ENCODE measurements around the gene ABCC5. TPM values are rescaled to one million over a fixed set of nuclear protein-coding genes. Genes with fewer than 3 reads are reported as not detected.

ABCC5 gene
- total and polyA plus RNA-seq, 2 experiments from 2014 or later, result 27.8 to 41.4 TPM

GRCh38 chr3:183897606-183898005 is 120.1 kb downstream of the ABCC5 start:
- Histone ChIP-seq H3K4me1 (ENCODE audit: insufficient read depth) (peaks cover 3% of the 10 kb centered on the region), H3K79me2 (no peaks in the 10 kb centered on the region), H3K4me2 (no peak overlapping the region), H3K27ac (no peak overlapping the region), H4K20me1 (ENCODE audit: insufficient read depth, poor library complexity, severe bottlenecking) (no peaks in the 10 kb centered on the region), H3K27me3 (no peaks in the 10 kb centered on the region), H3K4me3 (no peak overlapping the region), H3K9me2 (replicated peaks; ENCODE audit: insufficient read depth) (no peaks in the 10 kb centered on the region), H3K9me3 (ENCODE audit: low read depth) (no peaks in the 10 kb centered on the region), H2AFZ (no peak overlapping the region), H3K36me3 (replicated peaks; ENCODE audit: insufficient read depth, low read depth) (no peaks in the 10 kb centered on the region)
- TF ChIP-seq CTCF (IDR thresholded peaks at IDR 0.05; ENCODE audit: poor library complexity) (no peak), EZH2phosphoT487 (IDR thresholded peaks at IDR 0.05; ENCODE audit: low read depth, severe bottlenecking, unreplicated experiment) (no peak), EZH2 (IDR thresholded peaks at IDR 0.05; ENCODE audit: borderline replicate concordance) (no peak)
- DNase-seq (ENCODE audit: low spot score), result no peak
- WGBS (ENCODE audit: low lambda C conversion rate, missing lambda C conversion rate), result 89% methylated on average over 4 of the region's 4 CpGs

GRCh38 chr3:183896610-183897009 is 121.1 kb downstream of the ABCC5 start:
- H2AFZ ChIP-seq, result no peak overlapping the region
- no peak overlapping the region for H3K4me2 ChIP-seq
- no peak overlapping the region for H3K4me3 ChIP-seq
- no peak for DNase-seq (ENCODE audit: low spot score)
- no peak overlapping the region for H3K27ac ChIP-seq
- no peak for TF ChIP-seq EZH2 (IDR thresholded peaks at IDR 0.05; ENCODE audit: borderline replicate concordance)
- no peak for TF ChIP-seq EZH2phosphoT487 (IDR thresholded peaks at IDR 0.05; ENCODE audit: low read depth, severe bottlenecking, unreplicated experiment)
- TF ChIP-seq CTCF (IDR thresholded peaks at IDR 0.05; ENCODE audit: poor library complexity), result no peak
- H3K79me2 ChIP-seq, result no peaks in the 10 kb centered on the region
- H4K20me1 ChIP-seq (ENCODE audit: insufficient read depth, poor library complexity, severe bottlenecking), result no peaks in the 10 kb centered on the region
- no peaks in the 10 kb centered on the region for H3K9me2 ChIP-seq (replicated peaks; ENCODE audit: insufficient read depth)
- no peaks in the 10 kb centered on the region for H3K27me3 ChIP-seq
- 54% methylated on average over 2 of the region's 2 CpGs for WGBS (ENCODE audit: low lambda C conversion rate, missing lambda C conversion rate)
- peaks cover 3% of the 10 kb centered on the region for H3K4me1 ChIP-seq (ENCODE audit: insufficient read depth)
- H3K36me3 ChIP-seq (replicated peaks; ENCODE audit: insufficient read depth, low read depth), result no peaks in the 10 kb centered on the region
- H3K9me3 ChIP-seq (ENCODE audit: low read depth), result no peaks in the 10 kb centered on the region

- H3K4me2 ChIP-seq, result no peak overlapping the region
- 91% methylated on average over 3 of the region's 3 CpGs for WGBS (ENCODE audit: low lambda C conversion rate, missing lambda C conversion rate)
- H3K36me3 ChIP-seq (replicated peaks; ENCODE audit: insufficient read depth, low read depth), result no peaks in the 10 kb centered on the region
- DNase-seq (ENCODE audit: low spot score), result no peak
- TF ChIP-seq EZH2phosphoT487 (IDR thresholded peaks at IDR 0.05; ENCODE audit: low read depth, severe bottlenecking, unreplicated experiment) (no peak), EZH2 (IDR thresholded peaks at IDR 0.05; ENCODE audit: borderline replicate concordance) (no peak), CTCF (IDR thresholded peaks at IDR 0.05; ENCODE audit: poor library complexity) (no peak)
- no peaks in the 10 kb centered on the region for H3K79me2 ChIP-seq
- H3K4me3 ChIP-seq, result no peak overlapping the region
- peaks cover 3% of the 10 kb centered on the region for H3K4me1 ChIP-seq (ENCODE audit: insufficient read depth)
- no peaks in the 10 kb centered on the region for H3K9me2 ChIP-seq (replicated peaks; ENCODE audit: insufficient read depth)
- H2AFZ ChIP-seq, result no peak overlapping the region
- H3K9me3 ChIP-seq (ENCODE audit: low read depth), result no peaks in the 10 kb centered on the region
- H4K20me1 ChIP-seq (ENCODE audit: insufficient read depth, poor library complexity, severe bottlenecking), result no peaks in the 10 kb centered on the region
- no peak overlapping the region for H3K27ac ChIP-seq
- no peaks in the 10 kb centered on the region for H3K27me3 ChIP-seq
Observed at GRCh38 chr3:183896184-183896583, 121.5 kb downstream of the ABCC5 start.

- peaks cover 3% of the 10 kb centered on the region for H3K4me1 ChIP-seq (ENCODE audit: insufficient read depth)
- H3K79me2 ChIP-seq, result no peaks in the 10 kb centered on the region
- H2AFZ ChIP-seq, result no peak overlapping the region
- no peak for TF ChIP-seq EZH2 (IDR thresholded peaks at IDR 0.05; ENCODE audit: borderline replicate concordance)
- TF ChIP-seq CTCF (IDR thresholded peaks at IDR 0.05; ENCODE audit: poor library complexity), result no peak
- no peak for TF ChIP-seq EZH2phosphoT487 (IDR thresholded peaks at IDR 0.05; ENCODE audit: low read depth, severe bottlenecking, unreplicated experiment)
- DNase-seq (ENCODE audit: low spot score), result no peak
- no peaks in the 10 kb centered on the region for H3K9me3 ChIP-seq (ENCODE audit: low read depth)
- H3K4me2 ChIP-seq, result no peak overlapping the region
- WGBS (ENCODE audit: low lambda C conversion rate, missing lambda C conversion rate), result 86% methylated on average over 6 of the region's 6 CpGs
- H4K20me1 ChIP-seq (ENCODE audit: insufficient read depth, poor library complexity, severe bottlenecking), result no peaks in the 10 kb centered on the region
- no peaks in the 10 kb centered on the region for H3K27me3 ChIP-seq
- no peak overlapping the region for H3K4me3 ChIP-seq
- H3K36me3 ChIP-seq (replicated peaks; ENCODE audit: insufficient read depth, low read depth), result no peaks in the 10 kb centered on the region
- no peaks in the 10 kb centered on the region for H3K9me2 ChIP-seq (replicated peaks; ENCODE audit: insufficient read depth)
- H3K27ac ChIP-seq, result no peak overlapping the region
Observed at GRCh38 chr3:183895774-183896173, 121.9 kb downstream of the ABCC5 start.

Data from hepatocyte (in vitro differentiated cells).